Measurements from ENCODE around the gene ARSA. TPM values are rescaled to one million over a fixed set of nuclear protein-coding genes. Genes with fewer than 3 reads are reported as not detected.
"Not testable (repeated sequence)": the region's sequence is repeated elsewhere in the genome, so short reads cannot be mapped to it uniquely, and the experiment has no call there.

ARSA gene
- total and polyA plus RNA-seq, 4 experiments from 2014 or later: 7.8 to 86.8 (median 48.1) TPM

DNA sequence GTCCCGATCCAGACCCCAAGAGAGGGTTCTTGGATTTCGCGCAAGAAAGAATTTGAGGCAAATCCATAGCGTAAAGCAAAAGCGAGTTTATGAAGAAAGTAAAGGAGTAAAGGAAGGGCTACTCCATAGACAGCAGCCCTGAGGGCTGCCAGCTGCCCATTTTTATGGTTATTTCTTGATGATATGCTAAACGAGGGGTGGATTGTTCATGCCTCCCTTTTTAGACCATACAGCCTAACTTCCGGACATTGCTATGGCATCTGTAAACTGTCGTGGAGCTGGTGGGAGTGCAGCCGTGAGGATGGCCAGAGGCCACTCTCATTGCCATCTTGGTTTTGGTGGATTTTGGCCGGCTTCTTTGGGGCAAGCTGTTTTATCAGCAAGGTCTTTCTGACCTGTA lies 25.3 kb upstream of the ARSA start:
- POLR2A ChIA-PET (ENCODE audit: partially characterized antibody): no interaction called here
- H3K36me3 Mint-ChIP-seq: no peaks in the 10 kb centered on the region
- no peak for DNase-seq
- CTCF ChIA-PET (ENCODE audit: partially characterized antibody): no interaction called here
- no peaks in the 10 kb centered on the region for H3K4me1 Mint-ChIP-seq
- H3K4me1 ChIP-seq (ENCODE audit: insufficient read depth, low read length): no peaks in the 10 kb centered on the region
- H3K27ac ChIP-seq (ENCODE audit: low read depth, low read length): no peak overlapping the region
- intact Hi-C loops (cut with micrococcal nuclease): no loop called here
- peaks cover 7 to 19% of the 10 kb centered on the region in 2 donors for H3K27me3 Mint-ChIP-seq
- no peaks in the 10 kb centered on the region for H3K36me3 ChIP-seq (ENCODE audit: insufficient read depth, low read length)
- no peaks in the 10 kb centered on the region for H3K9me3 ChIP-seq (ENCODE audit: control insufficient read depth in 1 of 2, low read length in 2 of 2)
- no peak overlapping the region for H3K4me3 Mint-ChIP-seq
- H3K27me3 ChIP-seq (ENCODE audit: insufficient read depth, low read length): no peaks in the 10 kb centered on the region
- no peak overlapping the region for H3K4me3 ChIP-seq (ENCODE audit: low read length in 2 of 2)
- peak overlapping the region in 1 of 7 donors; percentile 21 for H3K27ac Mint-ChIP-seq
- peaks cover 0 to 4% (median 0%) of the 10 kb centered on the region in 8 donors for H3K9me3 Mint-ChIP-seq

DNA sequence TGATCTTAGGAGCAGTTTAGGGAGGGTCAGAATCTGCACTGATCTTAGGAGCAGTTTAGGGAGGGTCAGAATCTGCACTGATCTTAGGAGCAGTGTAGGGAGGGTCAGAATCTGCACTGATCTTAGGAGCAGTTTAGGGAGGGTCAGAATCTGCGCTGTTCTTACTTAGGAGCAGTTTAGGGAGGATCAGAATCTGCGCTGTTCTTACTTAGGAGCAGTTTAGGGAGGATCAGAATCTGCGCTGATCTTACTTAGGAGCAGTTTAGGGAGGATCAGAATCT lies 15.8 kb upstream of the ARSA start:
- H3K9me3 Mint-ChIP-seq; H3K4me3 Mint-ChIP-seq; H3K4me1 ChIP-seq (ENCODE audit: insufficient read depth, low read length); intact Hi-C loops (cut with micrococcal nuclease); H3K36me3 ChIP-seq (ENCODE audit: insufficient read depth, low read length); H3K4me1 Mint-ChIP-seq; POLR2A ChIA-PET (ENCODE audit: partially characterized antibody); H3K27ac Mint-ChIP-seq; H3K9me3 ChIP-seq (ENCODE audit: control insufficient read depth in 1 of 2, low read length in 2 of 2); H3K4me3 ChIP-seq (ENCODE audit: low read length in 2 of 2); H3K36me3 Mint-ChIP-seq; DNase-seq; H3K27ac ChIP-seq (ENCODE audit: low read depth, low read length); CTCF ChIA-PET (ENCODE audit: partially characterized antibody): not testable (repeated sequence)
- H3K27me3 ChIP-seq (ENCODE audit: insufficient read depth, low read length): peaks cover 17% of the 10 kb centered on the region
- peaks cover 8 to 11% of the 10 kb centered on the region in 2 donors for H3K27me3 Mint-ChIP-seq

DNA sequence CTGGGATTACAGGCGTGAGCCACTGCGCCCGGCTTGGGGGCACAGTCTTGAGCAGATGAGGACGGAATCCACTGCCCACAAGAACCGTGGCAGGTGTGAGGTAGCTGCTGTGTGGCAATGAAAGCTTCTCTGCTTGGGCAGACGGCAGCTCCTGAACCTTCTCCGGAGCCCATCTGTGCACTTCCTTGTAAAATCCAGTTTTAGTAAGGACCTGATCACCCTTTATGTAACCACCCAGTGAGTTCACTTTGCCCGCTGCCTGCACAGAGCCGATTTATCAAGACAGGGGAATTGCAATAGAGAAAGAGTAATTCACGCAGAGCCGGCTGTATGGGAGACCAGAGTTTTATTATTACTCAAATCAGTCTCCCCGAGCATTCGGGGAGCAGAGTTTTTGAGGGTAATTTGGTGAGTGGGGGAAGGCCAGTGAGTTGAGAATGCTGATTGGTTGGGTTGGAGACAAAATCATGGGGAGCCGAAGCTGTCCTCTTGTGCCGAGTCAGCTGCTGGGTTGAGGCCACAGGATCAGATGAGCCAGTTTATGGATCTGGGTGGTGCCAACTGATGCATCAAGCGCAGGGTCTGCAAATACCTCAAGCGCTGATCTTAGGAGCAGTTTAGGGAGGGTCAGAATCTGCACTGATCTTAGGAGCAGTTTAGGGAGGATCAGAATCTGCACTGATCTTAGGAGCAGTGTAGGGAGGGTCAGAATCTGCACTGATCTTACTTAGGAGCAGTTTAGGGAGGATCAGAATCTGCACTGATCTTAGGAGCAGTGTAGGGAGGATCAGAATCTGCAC lies 15.3 kb upstream of the ARSA start:
- CTCF ChIA-PET (ENCODE audit: partially characterized antibody): interaction anchor here (0.6 kb wide), 1 partner anchor 228 kb away, joined by 3 read pairs; no protein-coding TSS in a partner anchor
- H3K9me3 Mint-ChIP-seq; intact Hi-C loops (cut with micrococcal nuclease); H3K4me1 Mint-ChIP-seq; H3K4me3 ChIP-seq (ENCODE audit: low read length in 2 of 2); H3K36me3 ChIP-seq (ENCODE audit: insufficient read depth, low read length); DNase-seq; POLR2A ChIA-PET (ENCODE audit: partially characterized antibody); H3K4me1 ChIP-seq (ENCODE audit: insufficient read depth, low read length); H3K9me3 ChIP-seq (ENCODE audit: control insufficient read depth in 1 of 2, low read length in 2 of 2); H3K27ac Mint-ChIP-seq; H3K4me3 Mint-ChIP-seq; H3K27ac ChIP-seq (ENCODE audit: low read depth, low read length); H3K36me3 Mint-ChIP-seq: not testable (repeated sequence)
- peaks cover 8 to 11% of the 10 kb centered on the region in 2 donors for H3K27me3 Mint-ChIP-seq
- peaks cover 17% of the 10 kb centered on the region for H3K27me3 ChIP-seq (ENCODE audit: insufficient read depth, low read length)

DNA sequence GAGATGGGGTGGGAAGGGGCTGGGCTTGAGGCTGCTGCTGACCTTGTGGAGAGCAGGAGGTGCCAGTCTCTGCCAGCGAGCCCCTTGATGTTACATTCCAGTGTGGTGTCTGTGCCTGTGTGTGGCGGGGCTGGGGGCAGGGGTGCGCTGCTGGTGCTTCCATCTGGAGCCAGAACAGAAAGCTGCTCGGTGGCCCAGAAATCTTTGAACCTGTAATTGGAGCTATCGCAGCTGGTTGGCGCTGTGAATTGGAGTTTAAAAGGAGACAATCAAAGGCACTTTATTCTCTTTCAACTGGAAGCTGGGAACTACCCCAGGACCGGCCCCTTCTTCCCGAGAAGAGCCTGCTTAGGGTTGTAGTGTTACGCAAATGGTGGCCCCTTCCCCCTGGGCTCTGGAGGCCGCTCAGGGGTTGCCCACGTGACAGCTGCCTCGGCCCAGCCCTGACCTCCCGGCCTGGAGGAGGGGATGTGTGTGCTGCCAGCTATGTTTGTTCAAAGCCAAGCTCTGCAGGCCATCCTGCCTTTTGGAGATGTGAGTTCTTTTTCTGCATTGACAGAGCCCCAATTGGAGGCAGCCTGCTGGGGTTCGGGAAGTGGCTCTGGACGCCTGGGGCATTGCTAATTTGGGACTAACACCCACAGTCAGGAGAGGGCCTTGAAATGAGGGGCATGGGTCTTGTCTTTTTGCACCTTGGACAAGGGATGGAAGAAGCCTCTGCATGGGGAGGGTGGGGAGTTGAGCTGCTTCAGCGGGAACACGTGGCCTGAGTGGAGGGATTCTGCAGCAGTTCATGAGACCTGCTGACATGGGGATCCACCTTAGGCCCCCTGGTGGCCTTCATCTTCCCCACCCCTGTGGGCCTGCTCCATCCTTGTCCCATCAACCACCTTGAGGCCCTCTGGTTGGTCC lies 14.0 kb upstream of the ARSA start:
- Histone ChIP-seq H3K4me1 (ENCODE audit: insufficient read depth, low read length) (no peaks in the 10 kb centered on the region), H3K27ac (ENCODE audit: low read depth, low read length) (no peak overlapping the region), H3K9me3 (ENCODE audit: control insufficient read depth in 1 of 2, low read length in 2 of 2) (no peaks in the 10 kb centered on the region), H3K27me3 (ENCODE audit: insufficient read depth, low read length) (peaks cover 17% of the 10 kb centered on the region), H3K36me3 (ENCODE audit: insufficient read depth, low read length) (no peaks in the 10 kb centered on the region), H3K4me3 (ENCODE audit: low read length in 2 of 2) (no peak overlapping the region)
- Mint-ChIP-seq H3K27ac (no peak overlapping the region), H3K9me3 (no peaks in the 10 kb centered on the region), H3K27me3 (peaks cover 8 to 11% of the 10 kb centered on the region in 2 donors), H3K4me3 (no peak overlapping the region), H3K4me1 (no peaks in the 10 kb centered on the region), H3K36me3 (no peaks in the 10 kb centered on the region)
- intact Hi-C loops (cut with micrococcal nuclease): no loop called here
- ChIA-PET POLR2A (ENCODE audit: partially characterized antibody) (no interaction called here), CTCF (ENCODE audit: partially characterized antibody) (no interaction called here)
- DNase-seq: no peak

DNA sequence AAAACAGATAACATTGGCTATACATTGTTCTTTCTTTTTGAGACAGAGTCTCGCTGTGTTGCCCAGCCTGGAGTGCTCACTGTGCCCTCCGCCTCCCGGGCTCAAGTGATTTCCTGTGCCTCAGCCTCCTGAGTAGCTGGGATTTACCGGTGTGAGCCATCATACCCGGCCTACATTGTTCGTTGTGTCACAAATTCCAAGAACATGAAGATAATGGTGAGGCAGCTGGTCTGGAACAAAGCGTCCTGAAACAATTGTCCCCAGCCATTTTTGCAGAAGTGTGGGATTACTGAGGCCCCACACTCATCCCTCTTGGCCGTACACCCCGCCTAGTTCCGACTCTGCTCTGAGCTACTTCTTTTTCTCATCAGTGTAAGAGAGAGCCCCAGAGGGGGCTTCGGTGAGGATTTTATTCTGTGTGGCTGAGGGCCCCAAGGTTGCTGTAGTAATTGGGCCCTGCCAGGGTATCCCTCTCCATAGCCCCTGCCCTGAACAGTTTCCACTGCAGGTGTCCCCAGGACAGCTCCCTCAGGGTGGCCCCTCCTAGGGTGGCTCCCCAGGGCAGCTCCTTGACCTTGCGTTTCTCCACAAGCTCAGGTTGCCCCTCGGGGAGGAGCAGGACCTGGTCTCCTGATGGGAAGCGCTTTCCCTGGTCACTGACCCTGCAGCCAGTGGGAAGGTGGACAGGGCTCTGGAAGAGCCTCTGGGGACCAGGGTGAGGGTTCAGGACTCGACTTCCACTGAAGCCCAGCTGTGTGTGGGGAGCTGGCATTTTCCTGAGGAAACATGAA lies 13.1 kb upstream of the ARSA start:
- no peaks in the 10 kb centered on the region for H3K4me1 ChIP-seq (ENCODE audit: insufficient read depth, low read length)
- no peaks in the 10 kb centered on the region for H3K9me3 ChIP-seq (ENCODE audit: control insufficient read depth in 1 of 2, low read length in 2 of 2)
- peaks cover 17% of the 10 kb centered on the region for H3K27me3 ChIP-seq (ENCODE audit: insufficient read depth, low read length)
- no peaks in the 10 kb centered on the region for H3K9me3 Mint-ChIP-seq
- H3K27ac Mint-ChIP-seq: no peak overlapping the region
- H3K27ac ChIP-seq (ENCODE audit: low read depth, low read length): no peak overlapping the region
- ChIA-PET POLR2A (ENCODE audit: partially characterized antibody) (no interaction called here), CTCF (ENCODE audit: partially characterized antibody) (interaction anchor here (1.3 kb wide), 1 partner anchor 78 kb away, joined by 3 read pairs; no protein-coding TSS in a partner anchor)
- no peak for DNase-seq
- intact Hi-C loops (cut with micrococcal nuclease): no loop called here
- peaks cover 6 to 10% of the 10 kb centered on the region in 2 donors for H3K27me3 Mint-ChIP-seq
- no peak overlapping the region for H3K4me3 ChIP-seq (ENCODE audit: low read length in 2 of 2)
- no peaks in the 10 kb centered on the region for H3K36me3 Mint-ChIP-seq
- H3K36me3 ChIP-seq (ENCODE audit: insufficient read depth, low read length): no peaks in the 10 kb centered on the region
- no peak overlapping the region for H3K4me3 Mint-ChIP-seq
- no peaks in the 10 kb centered on the region for H3K4me1 Mint-ChIP-seq

DNA sequence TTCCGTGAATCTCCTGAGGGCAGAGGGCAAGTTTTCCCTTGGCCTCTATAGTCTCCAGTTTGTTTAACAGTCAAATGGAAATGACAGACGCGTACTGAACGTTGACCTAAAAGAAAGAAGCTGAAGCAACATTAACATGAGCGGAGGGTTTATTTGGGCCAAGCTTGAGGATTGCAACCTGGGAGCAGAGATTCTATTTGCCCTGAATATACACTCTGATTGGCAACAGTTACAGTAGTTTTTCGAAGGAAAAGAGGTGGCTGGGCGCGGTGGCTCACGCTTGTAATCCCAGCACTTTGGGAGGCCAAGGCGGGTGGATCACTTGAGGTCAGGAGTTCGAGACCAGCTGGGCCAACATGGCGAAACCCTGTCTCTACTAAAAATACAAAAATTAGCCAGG lies 12.3 kb upstream of the ARSA start:
- intact Hi-C loops (cut with micrococcal nuclease); H3K9me3 ChIP-seq (ENCODE audit: control insufficient read depth in 1 of 2, low read length in 2 of 2); H3K27me3 Mint-ChIP-seq; H3K9me3 Mint-ChIP-seq; H3K36me3 Mint-ChIP-seq; H3K4me3 Mint-ChIP-seq; POLR2A ChIA-PET (ENCODE audit: partially characterized antibody); H3K4me3 ChIP-seq (ENCODE audit: low read length in 2 of 2); H3K27ac ChIP-seq (ENCODE audit: low read depth, low read length); H3K4me1 Mint-ChIP-seq; H3K4me1 ChIP-seq (ENCODE audit: insufficient read depth, low read length); H3K36me3 ChIP-seq (ENCODE audit: insufficient read depth, low read length); DNase-seq: not testable (repeated sequence)
- CTCF ChIA-PET (ENCODE audit: partially characterized antibody): interaction anchor here (1.3 kb wide), 1 partner anchor 77 kb away, joined by 3 read pairs; no protein-coding TSS in a partner anchor
- H3K27me3 ChIP-seq (ENCODE audit: insufficient read depth, low read length): peaks cover 10% of the 10 kb centered on the region
- peak overlapping the region in 1 of 7 donors; percentile 62 for H3K27ac Mint-ChIP-seq

DNA sequence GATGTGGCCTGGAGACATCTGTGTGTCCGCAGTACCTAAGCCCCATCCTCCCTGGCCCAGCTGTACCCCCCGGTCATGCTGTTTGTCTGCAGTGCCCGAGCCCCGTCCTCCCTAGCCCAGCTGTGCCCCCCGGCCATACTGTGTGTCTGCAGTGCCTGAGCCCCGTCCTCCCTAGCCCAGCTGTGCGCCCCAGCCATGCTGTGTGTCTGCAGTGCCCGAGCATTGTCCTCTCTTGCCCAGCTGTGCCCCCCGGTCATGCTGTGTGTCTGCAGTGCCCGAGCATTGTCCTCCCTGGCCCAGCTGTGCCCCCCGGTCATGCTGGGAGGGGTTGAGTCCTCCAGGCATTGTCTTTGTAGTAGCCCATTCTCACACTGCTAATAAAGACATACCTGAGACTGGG lies 7.6 kb upstream of the ARSA start:
- H3K36me3 Mint-ChIP-seq: no peaks in the 10 kb centered on the region
- no peaks in the 10 kb centered on the region for H3K9me3 Mint-ChIP-seq
- H3K4me3 ChIP-seq (ENCODE audit: low read length in 2 of 2): no peak overlapping the region
- H3K27ac ChIP-seq (ENCODE audit: low read depth, low read length): no peak overlapping the region
- intact Hi-C loops (cut with micrococcal nuclease): no loop called here
- H3K4me1 ChIP-seq (ENCODE audit: insufficient read depth, low read length): no peaks in the 10 kb centered on the region
- H3K27me3 ChIP-seq (ENCODE audit: insufficient read depth, low read length): no peaks in the 10 kb centered on the region
- POLR2A ChIA-PET (ENCODE audit: partially characterized antibody): no interaction called here
- CTCF ChIA-PET (ENCODE audit: partially characterized antibody): no interaction called here
- DNase-seq: no peak
- no peak overlapping the region for H3K4me3 Mint-ChIP-seq
- H3K9me3 ChIP-seq (ENCODE audit: control insufficient read depth in 1 of 2, low read length in 2 of 2): no peaks in the 10 kb centered on the region
- no peak overlapping the region for H3K27ac Mint-ChIP-seq
- no peaks in the 10 kb centered on the region for H3K36me3 ChIP-seq (ENCODE audit: insufficient read depth, low read length)
- H3K27me3 Mint-ChIP-seq: peaks cover 0 to 2% of the 10 kb centered on the region in 2 donors
- peaks cover 0 to 2% (median 0%) of the 10 kb centered on the region in 4 donors for H3K4me1 Mint-ChIP-seq
